Mesenchymal stem cell (in vitro differentiated cells and primary cell): ENCODE measurements around the gene CCDC28A.

Experiments used
- DNase-seq: peaks from one replicate; pipeline ENCODE4 v3.0.0-alpha.2; 2013
- H2AFZ ChIP-seq: one replicate; pipeline ENCODE4 v1.6.1; 2013; ENCODE audit warnings: low read depth, mild to moderate bottlenecking, control low read depth, inconsistent platforms, low read length, moderate library complexity
- H2AK5ac ChIP-seq: 2 replicates; pipeline ENCODE4 v1.6.1; 2013; ENCODE audit warnings: low read length, moderate library complexity, mild to moderate bottlenecking, inconsistent platforms; ENCODE audit not compliant: severe bottlenecking
- H2BK120ac ChIP-seq: one replicate; pipeline ENCODE4 v1.6.1; 2013; ENCODE audit warnings: low read depth, mild to moderate bottlenecking, inconsistent platforms, low read length, moderate library complexity
- H2BK12ac ChIP-seq, 2 experiments: one replicate each; pipeline ENCODE4 v1.6.1; 2013; ENCODE audit warnings: inconsistent platforms in 2 of 2, low read length in 2 of 2, mild to moderate bottlenecking in 2 of 2, moderate library complexity in 2 of 2, control low read depth in 1 of 2
- H2BK15ac ChIP-seq: one replicate; pipeline ENCODE4 v1.6.1; 2013; ENCODE audit warnings: mild to moderate bottlenecking, low read depth, inconsistent platforms; ENCODE audit not compliant: poor library complexity, severe bottlenecking
- H2BK5ac ChIP-seq: 2 replicates; pipeline ENCODE4 v1.6.1; 2013; ENCODE audit warnings: low read depth, mild to moderate bottlenecking, low read length, control low read depth, inconsistent platforms; ENCODE audit not compliant: poor library complexity, severe bottlenecking
- H3K14ac ChIP-seq, 2 experiments: one replicate each; pipeline ENCODE4 v1.6.1; 2013; ENCODE audit warnings: inconsistent platforms in 2 of 2, low read length in 2 of 2, control low read depth in 1 of 2, mild to moderate bottlenecking in 1 of 2, moderate library complexity in 1 of 2
- H3K18ac ChIP-seq, 2 experiments: one replicate each; pipeline ENCODE4 v1.6.1; 2013; ENCODE audit warnings: inconsistent platforms in 2 of 2, low read length in 2 of 2, control low read depth in 1 of 2, low read depth in 1 of 2, mild to moderate bottlenecking in 1 of 2
- H3K23ac ChIP-seq, 2 experiments: one replicate each; pipeline ENCODE4 v1.6.1; 2013; ENCODE audit warnings: inconsistent platforms in 2 of 2, low read length in 2 of 2, mild to moderate bottlenecking in 2 of 2, moderate library complexity in 2 of 2, control low read depth in 1 of 2
- H3K27ac ChIP-seq: 2 replicates; pipeline ENCODE4 v1.5.1; 2013; ENCODE audit warnings: mild to moderate bottlenecking, moderate library complexity, low read length, control low read depth, inconsistent platforms; ENCODE audit not compliant: poor library complexity, severe bottlenecking
- H3K27me3 ChIP-seq, 2 experiments: 2 replicates each; pipeline versions ENCODE4 v1.6.1 to v1.7.0; 2013; ENCODE audit warnings: low read length in 2 of 2, mild to moderate bottlenecking in 2 of 2, moderate library complexity in 2 of 2, control low read depth in 1 of 2, inconsistent platforms in 1 of 2; ENCODE audit not compliant: control insufficient read depth in 1 of 2, insufficient read depth in 1 of 2
- H3K36me3 ChIP-seq, 2 experiments: 2 replicates each; pipeline versions ENCODE4 v1.6.1 to v1.7.0; 2013; ENCODE audit warnings: low read length in 2 of 2, control low read depth in 1 of 2, inconsistent platforms in 1 of 2, low read depth in 1 of 2, mild to moderate bottlenecking in 1 of 2; ENCODE audit not compliant: insufficient read depth in 2 of 2, control insufficient read depth in 1 of 2
- H3K4ac ChIP-seq, 2 experiments: one replicate each; pipeline ENCODE4 v1.6.1; 2013; ENCODE audit warnings: inconsistent platforms in 2 of 2, low read length in 2 of 2, mild to moderate bottlenecking in 2 of 2, moderate library complexity in 2 of 2, control low read depth in 1 of 2, low read depth in 1 of 2
- H3K4me1 ChIP-seq: 2 replicates; pipeline ENCODE4 v1.6.1; 2013; ENCODE audit warnings: low read depth, low read length, control low read depth; ENCODE audit not compliant: control insufficient read depth, insufficient read depth
- H3K4me2 ChIP-seq: 2 replicates; pipeline ENCODE4 v1.6.1; 2013; ENCODE audit warnings: low read length, mild to moderate bottlenecking, inconsistent platforms; ENCODE audit not compliant: poor library complexity, severe bottlenecking
- H3K4me3 ChIP-seq, 2 experiments: 2 replicates each; pipeline versions ENCODE4 v1.5.1 to v1.7.0; 2013; ENCODE audit warnings: low read length in 2 of 2, mild to moderate bottlenecking in 2 of 2, control low read depth in 1 of 2, low read depth in 1 of 2; ENCODE audit not compliant: insufficient read depth in 1 of 2
- H3K79me1 ChIP-seq: replicated peaks from 2 replicates; pipeline ENCODE4 v1.6.1; 2013; ENCODE audit warnings: mild to moderate bottlenecking, control low read depth, low read length, inconsistent platforms; ENCODE audit not compliant: poor library complexity, severe bottlenecking
- H3K9ac ChIP-seq: 2 replicates; pipeline ENCODE4 v1.7.0; 2013; ENCODE audit warnings: mild to moderate bottlenecking, low read length, moderate library complexity
- H3K9me3 ChIP-seq: 2 replicates; pipeline ENCODE4 v1.7.0; 2013; ENCODE audit warnings: mild to moderate bottlenecking, low read length; ENCODE audit not compliant: control insufficient read depth
- H4K8ac ChIP-seq: one replicate; pipeline ENCODE4 v1.6.1; 2013; ENCODE audit warnings: inconsistent platforms, mild to moderate bottlenecking, low read length, moderate library complexity
- H4K91ac ChIP-seq: one replicate; pipeline ENCODE4 v1.6.1; 2013; ENCODE audit warnings: mild to moderate bottlenecking, low read length, inconsistent platforms
- WGBS: methylation state at CpG from one replicate; pipeline ENCODE4 v1.1.7; 2013; ENCODE audit warnings: mixed read lengths; 5-methylcytosine and 5-hydroxymethylcytosine counted together

Gene CCDC28A

GRCh38 chr6:138815221-138815620 lies 41.7 kb downstream of the CCDC28A start:
- no peak overlapping the region for H3K4ac ChIP-seq
- H3K14ac ChIP-seq: no peak overlapping the region
- no peak overlapping the region for H3K27ac ChIP-seq
- H3K9me3 ChIP-seq: no peaks in the 10 kb centered on the region
- no peak for DNase-seq
- H3K23ac ChIP-seq: no peak overlapping the region
- H2BK5ac ChIP-seq: no peak overlapping the region
- H3K4me2 ChIP-seq: no peak overlapping the region
- no peak overlapping the region for H2AK5ac ChIP-seq
- H2AFZ ChIP-seq: no peak overlapping the region
- 84% methylated on average over 6 of the region's 6 CpGs for WGBS
- no peaks in the 10 kb centered on the region for H3K79me1 ChIP-seq
- H2BK12ac ChIP-seq: no peak overlapping the region
- no peak overlapping the region for H2BK120ac ChIP-seq
- no peak overlapping the region for H3K9ac ChIP-seq
- peaks cover 5% of the 10 kb centered on the region for H3K4me1 ChIP-seq
- H3K27me3 ChIP-seq: no peaks in the 10 kb centered on the region
- H2BK15ac ChIP-seq: no peak overlapping the region
- H3K36me3 ChIP-seq: no peaks in the 10 kb centered on the region
- H4K8ac ChIP-seq: no peak overlapping the region
- no peak overlapping the region for H3K18ac ChIP-seq
- no peak overlapping the region for H3K4me3 ChIP-seq
- H4K91ac ChIP-seq: no peak overlapping the region

- Histone ChIP-seq H2BK5ac (no peak overlapping the region), H2BK12ac (no peak overlapping the region), H2BK15ac (no peak overlapping the region), H2BK120ac (no peak overlapping the region), H3K14ac (no peak overlapping the region), H3K18ac (no peak overlapping the region), H3K4ac (no peak overlapping the region), H3K9me3 (no peaks in the 10 kb centered on the region), H3K4me2 (no peak overlapping the region), H2AK5ac (no peak overlapping the region), H3K4me3 (no peak overlapping the region), H3K9ac (peak overlapping the region; percentile 61), H3K27me3 (no peaks in the 10 kb centered on the region), H3K23ac (no peak overlapping the region), H3K27ac (no peak overlapping the region), H3K36me3 (no peaks in the 10 kb centered on the region), H3K79me1 (no peaks in the 10 kb centered on the region), H3K4me1 (peaks cover 5% of the 10 kb centered on the region), H2AFZ (no peak overlapping the region), H4K8ac (no peak overlapping the region), H4K91ac (no peak overlapping the region)
- WGBS: 38% methylated on average over 3 of the region's 4 CpGs
- DNase-seq: peak; percentile 81
Observed at GRCh38 chr6:138815797-138816528, 42.4 kb downstream of the CCDC28A start.

- Histone ChIP-seq H3K4me3 (no peak overlapping the region), H3K27ac (no peak overlapping the region), H3K79me1 (no peaks in the 10 kb centered on the region), H3K36me3 (no peaks in the 10 kb centered on the region), H4K91ac (peak overlapping the region; percentile 84), H4K8ac (peak overlapping the region; percentile 67), H3K14ac (peak overlapping the region in 1 of 2 experiments; percentile 44), H2BK120ac (no peak overlapping the region), H2BK5ac (no peak overlapping the region), H3K4me2 (no peak overlapping the region), H3K23ac (no peak overlapping the region), H3K9me3 (no peaks in the 10 kb centered on the region), H2BK15ac (no peak overlapping the region), H3K4me1 (peaks cover 5% of the 10 kb centered on the region), H3K4ac (peak overlapping the region in 1 of 2 experiments; percentile 31), H3K18ac (peak overlapping the region; percentile 81 to 84), H2AK5ac (no peak overlapping the region), H2AFZ (peak overlapping the region; percentile 36), H3K9ac (peak overlapping the region; percentile 65), H3K27me3 (no peaks in the 10 kb centered on the region), H2BK12ac (peak overlapping the region; percentile 51 to 59)
- DNase-seq: peak; percentile 98
- 1% methylated on average over 4 of the region's 4 CpGs for WGBS
Observed at GRCh38 chr6:138817799-138818198, 44.2 kb downstream of the CCDC28A start.

- Histone ChIP-seq H3K36me3 (no peaks in the 10 kb centered on the region), H3K4me3 (no peak overlapping the region), H2BK15ac (no peak overlapping the region), H2BK120ac (peak overlapping the region; percentile 92), H3K18ac (peak overlapping the region in 1 of 2 experiments; percentile 84), H2AFZ (peak overlapping the region; percentile 63), H4K8ac (peak overlapping the region; percentile 78), H3K9ac (peak overlapping the region; percentile 29), H4K91ac (peak overlapping the region; percentile 79), H2BK5ac (no peak overlapping the region), H3K4me1 (peaks cover 5% of the 10 kb centered on the region), H3K27me3 (no peaks in the 10 kb centered on the region), H3K4ac (no peak overlapping the region), H3K79me1 (no peaks in the 10 kb centered on the region), H3K23ac (no peak overlapping the region), H3K14ac (no peak overlapping the region), H3K9me3 (no peaks in the 10 kb centered on the region), H2BK12ac (peak overlapping the region; percentile 78 to 88), H3K27ac (no peak overlapping the region), H2AK5ac (no peak overlapping the region), H3K4me2 (no peak overlapping the region)
- WGBS: 92% methylated on average over 9 of the region's 10 CpGs
- DNase-seq: peak; percentile 23
Observed at GRCh38 chr6:138818496-138819194, 45.1 kb downstream of the CCDC28A start.
